ENCODE data around the gene PDE5A.
"Not testable (repeated sequence)": the region's sequence is repeated elsewhere in the genome, so short reads cannot be mapped to it uniquely, and the experiment has no call there.

PDE5A gene

DNA sequence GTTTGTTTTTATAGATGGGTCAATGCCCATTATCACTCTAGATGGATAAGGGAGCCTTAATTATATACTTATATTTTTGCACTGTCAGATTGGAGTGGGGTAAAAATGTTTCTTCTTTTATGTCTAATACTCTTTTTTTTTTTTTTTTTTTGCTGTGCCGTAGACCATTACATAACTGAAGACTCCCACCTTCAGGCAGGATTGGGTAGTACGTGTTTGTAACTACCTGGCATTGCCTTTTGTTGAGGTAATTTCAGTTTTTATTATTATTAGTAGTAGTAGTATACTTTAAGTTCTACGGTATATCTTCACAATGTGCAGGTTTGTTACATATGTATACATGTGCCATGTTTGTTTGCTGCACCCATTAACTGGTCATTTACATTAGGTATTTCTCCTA lies 165.9 kb downstream of the PDE5A start:
- not testable (repeated sequence) for H3K27ac ChIP-seq

GRCh38 chr4:119455734-119456133 lies 172.9 kb downstream of the PDE5A start:
- in situ Hi-C loops (cut with HindIII; ENCODE audit: low pct_ligation_motif_present, low sequenced_read_pairs); H3K27me3 ChIP-seq (replicated peaks); H3K36me3 ChIP-seq (replicated peaks); H3K27ac ChIP-seq; DNase-seq: not testable (repeated sequence)
- peak overlapping the region; percentile 33 for H3K4me3 ChIP-seq (ENCODE audit: low read depth, low read length)

More for the DNA sequence above, 165.9 kb downstream of the PDE5A start:
- DNase-seq = peak; percentile 31
- in situ Hi-C loops (cut with HindIII; ENCODE audit: low pct_ligation_motif_present, low sequenced_read_pairs); H3K36me3 ChIP-seq (replicated peaks); H3K4me3 ChIP-seq (ENCODE audit: low read depth, low read length); H3K27me3 ChIP-seq (replicated peaks): not testable (repeated sequence)
- TF ChIP-seq, protein P1, sequence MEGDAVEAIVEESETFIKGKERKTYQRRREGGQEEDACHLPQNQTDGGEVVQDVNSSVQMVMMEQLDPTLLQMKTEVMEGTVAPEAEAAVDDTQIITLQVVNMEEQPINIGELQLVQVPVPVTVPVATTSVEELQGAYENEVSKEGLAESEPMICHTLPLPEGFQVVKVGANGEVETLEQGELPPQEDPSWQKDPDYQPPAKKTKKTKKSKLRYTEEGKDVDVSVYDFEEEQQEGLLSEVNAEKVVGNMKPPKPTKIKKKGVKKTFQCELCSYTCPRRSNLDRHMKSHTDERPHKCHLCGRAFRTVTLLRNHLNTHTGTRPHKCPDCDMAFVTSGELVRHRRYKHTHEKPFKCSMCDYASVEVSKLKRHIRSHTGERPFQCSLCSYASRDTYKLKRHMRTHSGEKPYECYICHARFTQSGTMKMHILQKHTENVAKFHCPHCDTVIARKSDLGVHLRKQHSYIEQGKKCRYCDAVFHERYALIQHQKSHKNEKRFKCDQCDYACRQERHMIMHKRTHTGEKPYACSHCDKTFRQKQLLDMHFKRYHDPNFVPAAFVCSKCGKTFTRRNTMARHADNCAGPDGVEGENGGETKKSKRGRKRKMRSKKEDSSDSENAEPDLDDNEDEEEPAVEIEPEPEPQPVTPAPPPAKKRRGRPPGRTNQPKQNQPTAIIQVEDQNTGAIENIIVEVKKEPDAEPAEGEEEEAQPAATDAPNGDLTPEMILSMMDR (IDR thresholded peaks at IDR 0.05; ENCODE audit: low read depth, low read length, missing control alignments) = peak; percentile 17

DNA sequence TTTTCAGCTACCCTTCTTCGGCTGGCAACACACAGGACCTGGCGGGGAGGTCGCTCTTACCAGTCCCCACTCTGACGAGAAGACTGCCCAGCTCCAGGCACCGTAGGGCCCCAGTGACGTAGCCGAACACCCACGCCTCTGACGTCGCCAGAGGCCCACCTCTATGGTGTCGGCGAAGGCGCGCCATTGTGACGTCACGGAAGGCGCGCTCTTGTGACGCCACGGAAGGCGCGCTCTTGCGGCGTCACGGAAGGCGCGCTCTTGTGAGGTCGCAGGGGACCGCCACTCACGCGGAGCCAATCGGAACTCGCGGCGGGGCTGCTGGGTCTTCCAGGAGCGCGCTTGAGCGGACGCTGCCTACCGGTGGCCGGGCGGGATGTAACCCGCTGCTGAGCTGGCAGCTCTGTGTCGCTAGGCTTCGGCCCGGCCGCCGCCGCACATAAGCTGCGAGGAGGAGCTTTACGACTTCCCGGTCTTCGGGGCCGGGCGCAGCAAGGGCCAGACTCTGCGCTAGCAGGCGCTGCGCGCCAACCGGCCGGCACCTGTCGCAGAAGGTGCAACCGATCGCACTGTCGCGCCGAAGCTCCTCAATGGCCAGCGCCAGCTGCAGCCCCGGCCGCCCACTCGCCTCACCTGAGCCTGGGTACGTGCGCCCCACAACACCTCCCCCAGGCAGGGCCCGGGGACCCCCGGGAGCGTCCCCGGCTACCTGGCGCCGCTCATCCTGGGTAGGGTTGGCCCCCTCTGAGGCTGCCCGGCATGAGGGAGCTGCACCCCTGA lies 173.9 kb downstream of the PDE5A start:
- Histone ChIP-seq H3K4me3 (ENCODE audit: low read depth, low read length) (peak overlapping the region; percentile 71), H3K27ac (peak overlapping the region; percentile 86)
- H3K27me3 ChIP-seq (replicated peaks); in situ Hi-C loops (cut with HindIII; ENCODE audit: low pct_ligation_motif_present, low sequenced_read_pairs); H3K36me3 ChIP-seq (replicated peaks): not testable (repeated sequence)
- peak; percentile 88 for DNase-seq
- TF ChIP-seq, protein P1 (IDR thresholded peaks at IDR 0.05; ENCODE audit: low read depth, low read length, missing control alignments) = peak; percentile 17

DNA sequence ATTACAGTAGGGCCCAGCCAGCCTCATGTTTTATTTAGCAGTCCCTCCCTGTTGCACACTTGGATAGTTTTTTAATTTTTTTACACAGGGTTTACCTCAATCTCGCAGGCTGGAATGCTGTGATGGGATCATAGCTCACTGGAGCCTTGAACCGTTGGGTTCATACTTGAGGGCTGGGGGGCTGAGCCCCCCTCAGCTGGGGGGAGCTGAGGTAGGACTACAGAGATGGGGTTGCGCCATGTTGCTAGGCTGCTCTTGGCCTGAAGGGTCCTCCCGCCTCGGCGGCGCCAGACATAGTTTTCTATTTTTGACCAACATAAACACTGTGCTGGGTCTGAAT lies 174.5 kb downstream of the PDE5A start:
- H3K27ac ChIP-seq = peak overlapping the region; percentile 86
- H3K27me3 ChIP-seq (replicated peaks); H3K36me3 ChIP-seq (replicated peaks); DNase-seq; in situ Hi-C loops (cut with HindIII; ENCODE audit: low pct_ligation_motif_present, low sequenced_read_pairs): not testable (repeated sequence)
- peak overlapping the region; percentile 57 for H3K4me3 ChIP-seq (ENCODE audit: low read depth, low read length)

DNA sequence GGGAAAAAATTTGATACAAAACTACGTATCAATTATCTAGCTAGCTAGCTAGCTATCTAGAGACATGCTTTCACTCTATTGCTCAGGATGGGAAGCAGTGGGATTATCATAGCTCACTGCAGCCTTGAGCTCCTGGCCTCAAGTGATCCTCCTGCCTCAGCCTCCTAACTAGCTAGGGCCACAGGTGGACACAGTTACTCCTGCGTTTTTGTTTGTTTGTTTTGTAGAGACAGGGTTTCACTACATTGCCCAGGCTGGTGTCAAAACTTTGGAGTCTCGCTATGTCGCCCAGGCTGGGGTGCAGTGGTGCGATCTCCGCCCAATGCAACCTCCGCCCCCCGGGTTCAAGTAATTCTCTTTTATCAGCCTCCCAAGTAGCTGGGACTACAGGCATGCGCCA lies 175.3 kb downstream of the PDE5A start:
- H3K27ac ChIP-seq; H3K4me3 ChIP-seq (ENCODE audit: low read depth, low read length); DNase-seq; H3K36me3 ChIP-seq (replicated peaks); H3K27me3 ChIP-seq (replicated peaks); in situ Hi-C loops (cut with HindIII; ENCODE audit: low pct_ligation_motif_present, low sequenced_read_pairs): not testable (repeated sequence)

DNA sequence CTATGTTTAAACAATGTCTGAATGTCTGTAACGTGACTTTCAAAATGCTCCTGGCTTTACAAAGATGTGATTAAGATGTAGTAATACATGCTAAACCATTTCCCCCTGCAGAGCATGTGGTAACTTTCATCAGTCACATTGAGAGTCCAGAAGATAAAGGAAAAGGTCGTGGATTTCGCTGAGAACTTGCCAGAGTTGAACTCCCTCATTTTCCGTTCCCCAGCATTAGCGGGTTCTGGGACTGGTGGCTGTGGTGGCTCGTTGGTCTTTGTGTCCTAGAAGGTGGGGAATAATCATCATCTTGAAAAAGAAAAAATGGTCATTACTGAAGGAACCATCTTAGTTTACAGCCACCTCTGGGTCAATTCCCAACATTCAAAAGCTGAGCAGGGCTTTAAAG lies 178.8 kb downstream of the PDE5A start:
- H3K4me3 ChIP-seq (ENCODE audit: low read depth, low read length); in situ Hi-C loops (cut with HindIII; ENCODE audit: low pct_ligation_motif_present, low sequenced_read_pairs); DNase-seq; H3K27me3 ChIP-seq (replicated peaks); H3K27ac ChIP-seq; H3K36me3 ChIP-seq (replicated peaks): not testable (repeated sequence)
